Neutrophil (primary cell): ENCODE measurements around the gene SNX2.

ENCODE experiments used
- H3K27ac ChIP-seq: fragments of 200-600 bp; sonication (generic); 2 replicates; pipeline ENCODE4 v1.5.1; 2016; ENCODE audit warnings: mild to moderate bottlenecking, moderate library complexity
- H3K27me3 ChIP-seq: fragments of 200-600 bp; sonication (generic); 2 replicates; pipeline ENCODE4 v1.6.0; 2016; ENCODE audit warnings: mild to moderate bottlenecking
- H3K36me3 ChIP-seq: fragments of 200-600 bp; sonication (generic); 2 replicates; pipeline ENCODE4 v1.5.1; 2017
- H3K4me1 ChIP-seq, 2 experiments: fragments of 200-600 bp in 1 of 2; sonication (generic) in 1 of 2; 1 replicate in 1 of 2; 2 replicates in 1 of 2; pipeline versions ENCODE4 v1.5.1 to v1.6.1; 2013 to 2016; ENCODE audit warnings: low read depth in 1 of 2, low read length in 1 of 2, mild to moderate bottlenecking in 1 of 2, moderate library complexity in 1 of 2; ENCODE audit not compliant: control insufficient read depth in 1 of 2, insufficient read depth in 1 of 2
- H3K4me3 ChIP-seq, 2 experiments: fragments of 200-600 bp in 1 of 2; sonication (generic) in 1 of 2; 1 replicate in 1 of 2; 2 replicates in 1 of 2; pipeline ENCODE4 v1.5.1; 2013 to 2016; ENCODE audit warnings: low read depth in 1 of 2, low read length in 1 of 2, mild to moderate bottlenecking in 1 of 2, moderate library complexity in 1 of 2
- H3K9me3 ChIP-seq: fragments of 200-600 bp; sonication (generic); 2 replicates; pipeline ENCODE4 v1.5.1; 2016
- CTCF ChIP-seq: fragments of 200-600 bp; sonication (generic); IDR thresholded peaks from 2 replicates; pipeline ENCODE4 v1.5.1; 2016; ENCODE audit warnings: antibody characterized with exemption

Gene SNX2

GRCh38 chr5:122780296-122780695, 5.4 kb downstream of the SNX2 start:
- H3K9me3 ChIP-seq, result no peaks in the 10 kb centered on the region
- peaks cover 15 to 19% of the 10 kb centered on the region in 2 experiments for H3K4me1 ChIP-seq
- no peak overlapping the region for H3K4me3 ChIP-seq
- H3K27me3 ChIP-seq, result no peaks in the 10 kb centered on the region
- H3K36me3 ChIP-seq, result no peaks in the 10 kb centered on the region
- TF ChIP-seq CTCF, result no peak
- H3K27ac ChIP-seq, result no peak overlapping the region

GRCh38 chr5:122781465-122781864, 6.6 kb downstream of the SNX2 start:
- Histone ChIP-seq H3K36me3 (no peaks in the 10 kb centered on the region), H3K27me3 (no peaks in the 10 kb centered on the region), H3K9me3 (no peaks in the 10 kb centered on the region), H3K27ac (no peak overlapping the region), H3K4me3 (no peak overlapping the region), H3K4me1 (peaks cover 8 to 9% of the 10 kb centered on the region in 2 experiments)
- TF ChIP-seq CTCF, result no peak

GRCh38 chr5:122785294-122785693, 10.4 kb downstream of the SNX2 start:
- Histone ChIP-seq H3K4me3 (no peak overlapping the region), H3K9me3 (no peaks in the 10 kb centered on the region), H3K4me1 (peaks cover 0 to under 1% of the 10 kb centered on the region in 2 experiments), H3K27ac (no peak overlapping the region), H3K27me3 (no peaks in the 10 kb centered on the region), H3K36me3 (no peaks in the 10 kb centered on the region)
- no peak for TF ChIP-seq CTCF

- Histone ChIP-seq H3K27ac (no peak overlapping the region), H3K36me3 (no peaks in the 10 kb centered on the region), H3K9me3 (no peaks in the 10 kb centered on the region), H3K4me3 (no peak overlapping the region), H3K27me3 (no peaks in the 10 kb centered on the region), H3K4me1 (peaks cover 2 to 3% of the 10 kb centered on the region in 2 experiments)
- TF ChIP-seq CTCF, result no peak
These were observed 13.5 kb downstream of the SNX2 start for GRCh38 chr5:122788371-122788770.

- Histone ChIP-seq H3K36me3 (no peaks in the 10 kb centered on the region), H3K4me3 (no peak overlapping the region), H3K9me3 (no peaks in the 10 kb centered on the region), H3K27ac (no peak overlapping the region), H3K4me1 (peaks cover 2 to 3% of the 10 kb centered on the region in 2 experiments), H3K27me3 (no peaks in the 10 kb centered on the region)
- TF ChIP-seq CTCF, result no peak
These were observed 14.1 kb downstream of the SNX2 start for GRCh38 chr5:122788996-122789395.
